ENCODE data around the gene DYNC1H1.

The DYNC1H1 gene

GRCh38 chr14:102028733-102029132, 64.4 kb downstream of the DYNC1H1 start:
- no peak for TF ChIP-seq CTCF (IDR thresholded peaks at IDR 0.05; ENCODE audit: control insufficient read depth, extremely low read depth, insufficient read depth)
- no peak for DNase-seq (ENCODE audit: low read depth)

GRCh38 chr14:102029956-102030355, 65.6 kb downstream of the DYNC1H1 start:
- DNase-seq (ENCODE audit: low read depth) = no peak

More at GRCh38 chr14:102028733-102029132, 64.4 kb downstream of the DYNC1H1 start:
- no peak overlapping the region for H3K4me3 ChIP-seq (ENCODE audit: low read depth, low read length)

GRCh38 chr14:102033241-102033640, 68.9 kb downstream of the DYNC1H1 start:
- no peak for DNase-seq (ENCODE audit: low read depth)
- no peak for TF ChIP-seq CTCF (IDR thresholded peaks at IDR 0.05; ENCODE audit: control insufficient read depth, extremely low read depth, insufficient read depth)

More at GRCh38 chr14:102029956-102030355, 65.6 kb downstream of the DYNC1H1 start:
- TF ChIP-seq CTCF (IDR thresholded peaks at IDR 0.05; ENCODE audit: control insufficient read depth, extremely low read depth, insufficient read depth) = no peak
- no peak overlapping the region for H3K4me3 ChIP-seq (ENCODE audit: low read depth, low read length)

GRCh38 chr14:102034301-102034700, 69.9 kb downstream of the DYNC1H1 start:
- no peak overlapping the region for H3K4me3 ChIP-seq (ENCODE audit: low read depth, low read length)
- TF ChIP-seq CTCF (IDR thresholded peaks at IDR 0.05; ENCODE audit: control insufficient read depth, extremely low read depth, insufficient read depth) = no peak
- DNase-seq (ENCODE audit: low read depth) = no peak

More at GRCh38 chr14:102033241-102033640, 68.9 kb downstream of the DYNC1H1 start:
- H3K4me3 ChIP-seq (ENCODE audit: low read depth, low read length) = no peak overlapping the region

GRCh38 chr14:102035914-102036313, 71.5 kb downstream of the DYNC1H1 start:
- H3K4me3 ChIP-seq (ENCODE audit: low read depth, low read length) = no peak overlapping the region
- DNase-seq (ENCODE audit: low read depth) = no peak
- TF ChIP-seq CTCF (IDR thresholded peaks at IDR 0.05; ENCODE audit: control insufficient read depth, extremely low read depth, insufficient read depth) = no peak

- no peak for TF ChIP-seq CTCF (IDR thresholded peaks at IDR 0.05; ENCODE audit: control insufficient read depth, extremely low read depth, insufficient read depth)
- no peak for DNase-seq (ENCODE audit: low read depth)
- H3K4me3 ChIP-seq (ENCODE audit: low read depth, low read length) = no peak overlapping the region
Measured at GRCh38 chr14:102037686-102038085, 73.3 kb downstream of the DYNC1H1 start.

GRCh38 chr14:102039157-102039556, 74.8 kb downstream of the DYNC1H1 start:
- DNase-seq (ENCODE audit: low read depth) = no peak
- H3K4me3 ChIP-seq (ENCODE audit: low read depth, low read length) = no peak overlapping the region
- no peak for TF ChIP-seq CTCF (IDR thresholded peaks at IDR 0.05; ENCODE audit: control insufficient read depth, extremely low read depth, insufficient read depth)
